K562 (cell line): ENCODE results near the gene FCSK. TPM values are rescaled to one million over a fixed set of nuclear protein-coding genes. Genes with fewer than 3 reads are reported as not detected.

ENCODE experiments used
- AFF4 ChIP-seq: sonication (generic); formaldehyde crosslinking; IDR thresholded peaks from 2 replicates; pipeline ENCODE4 v1.8.0; 2023; ENCODE audit warnings: mild to moderate bottlenecking, missing genetic modification reagents
- BCL6 ChIP-seq: fragments of 250-450 bp; sonication (Bioruptor Pico); IDR thresholded peaks from 2 replicates; pipeline ENCODE4 v1.4.0; 2020
- C11orf30 ChIP-seq: fragments of 450-650 bp; IDR thresholded peaks from 2 replicates; pipeline ENCODE4 v1.6.1; 2016; ENCODE audit warnings: low read depth, mild to moderate bottlenecking
- EWSR1 ChIP-seq: fragments of 450-650 bp; IDR thresholded peaks from 2 replicates; pipeline ENCODE4 v1.6.1; 2018; ENCODE audit warnings: borderline replicate concordance, mild to moderate bottlenecking, low read depth, moderate library complexity; ENCODE audit not compliant: partially characterized antibody
- JUNB ChIP-seq: fragments of 450-650 bp; formaldehyde crosslinking; conservative IDR thresholded peaks from 2 replicates; pipeline ENCODE4 v1.4.0; 2020; ENCODE audit warnings: mild to moderate bottlenecking
- MCM5 ChIP-seq: fragments of 450-650 bp; IDR thresholded peaks from 2 replicates; pipeline ENCODE4 v1.6.1; 2016; ENCODE audit warnings: low read depth
- RNF2 ChIP-seq: sonication (generic); IDR thresholded peaks from 2 replicates; pipeline ENCODE4 v1.6.1; 2016
- SP1 ChIP-seq: sonication (generic); formaldehyde crosslinking; IDR thresholded peaks from 2 replicates; pipeline ENCODE4 v1.8.1; 2022; ENCODE audit warnings: mild to moderate bottlenecking, missing genetic modification reagents
- SRF ChIP-seq, 2 experiments: fragments of 250-450, 450-650 bp in 1 of 2; sonication (Bioruptor Pico) in 1 of 2; sonication (generic) in 1 of 2; formaldehyde crosslinking; IDR thresholded peaks; 2 replicates each; pipeline versions ENCODE4 v1.5.0 to v1.5.1; 2020 to 2022; ENCODE audit warnings: mild to moderate bottlenecking in 1 of 2, missing genetic modification reagents in 1 of 2
- TCF3 ChIP-seq: sonication (generic); formaldehyde crosslinking; IDR thresholded peaks from 2 replicates; pipeline ENCODE4 v1.4.0; 2020; ENCODE audit warnings: mild to moderate bottlenecking, missing genetic modification reagents
- THRA ChIP-seq: fragments of 450-650 bp; IDR thresholded peaks from 2 replicates; pipeline ENCODE4 v1.6.1; 2017; ENCODE audit warnings: mild to moderate bottlenecking, moderate library complexity
- XRCC3 ChIP-seq: fragments of 450-650 bp; IDR thresholded peaks from 2 replicates; pipeline ENCODE4 v1.6.1; 2017; ENCODE audit warnings: mild to moderate bottlenecking, moderate library complexity
- ZNF12 ChIP-seq: sonication (generic); formaldehyde crosslinking; IDR thresholded peaks from 2 replicates; pipeline ENCODE4 v1.4.0; 2020; ENCODE audit warnings: mild to moderate bottlenecking, missing genetic modification reagents
- polyA plus RNA-seq, 8 experiments: library from polyadenylated mRNA; depleted of rRNA in 4 of 8; stranded (reverse) in 5 of 8; unstranded in 3 of 8; fragments of >200 nt; fragmentation: Nextera tagmentation in 2 of 8; fragmentation: Illumina TruSeq in 1 of 8; extraction: Ambion mirVana in 2 of 8; extraction: Trizol in 1 of 8; gene quantifications; 2 replicates each; pipeline versions ENCODE4 v1.2.1 to v1.2.3, GENCODE V29; 2011 to 2014; ENCODE audit warnings: inconsistent platforms in 1 of 8, missing spikeins in 1 of 8
- total RNA-seq, 7 experiments: library from RNA; depleted of rRNA in 6 of 7; stranded (reverse); fragments of >200 nt in 6 of 7; fragmentation: Illumina TruSeq in 2 of 7; extraction: Trizol in 2 of 7; gene quantifications; 2 replicates each; pipeline versions ENCODE4 v1.2.1 to v1.2.3, GENCODE V29; 2011 to 2021; ENCODE audit warnings: low replicate concordance in 1 of 7
- TF ChIP-seq, protein P1 (sequence below): sonication (generic); formaldehyde crosslinking; IDR thresholded peaks from 2 replicates; pipeline ENCODE4 v1.8.1; 2023; ENCODE audit warnings: mild to moderate bottlenecking, missing genetic modification reagents, moderate library complexity
- TF ChIP-seq, protein P2 (sequence below): sonication (generic); formaldehyde crosslinking; IDR thresholded peaks from 2 replicates; pipeline ENCODE4 v1.8.1; 2023; ENCODE audit warnings: missing genetic modification reagents, mild to moderate bottlenecking, borderline replicate concordance

Gene FCSK
- total and polyA plus RNA-seq, 9 of the 15 experiments (the other 6 are each of a cell fraction or from before 2014, with no cell fraction given) = 0.92 to 18.6 (median 8.3) TPM

- TF ChIP-seq AFF4 (CRISPR knock-in tag) (no peak), EWSR1 (no peak), JUNB (CRISPR knock-in tag) (no peak), SP1 (CRISPR knock-in tag) (peak; percentile 76; the same call in 1 of the 2 replicates), THRA (no peak), ZNF12 (CRISPR knock-in tag) (no peak), C11orf30 (no peak), SRF (CRISPR knock-in tag; IDR thresholded peaks at IDR 0.05) (no peak), TCF3 (CRISPR knock-in tag) (no peak), RNF2 (peak; percentile 95), BCL6 (peak; percentile 89), XRCC3 (no peak), MCM5 (no peak)
- TF ChIP-seq, protein P1, sequence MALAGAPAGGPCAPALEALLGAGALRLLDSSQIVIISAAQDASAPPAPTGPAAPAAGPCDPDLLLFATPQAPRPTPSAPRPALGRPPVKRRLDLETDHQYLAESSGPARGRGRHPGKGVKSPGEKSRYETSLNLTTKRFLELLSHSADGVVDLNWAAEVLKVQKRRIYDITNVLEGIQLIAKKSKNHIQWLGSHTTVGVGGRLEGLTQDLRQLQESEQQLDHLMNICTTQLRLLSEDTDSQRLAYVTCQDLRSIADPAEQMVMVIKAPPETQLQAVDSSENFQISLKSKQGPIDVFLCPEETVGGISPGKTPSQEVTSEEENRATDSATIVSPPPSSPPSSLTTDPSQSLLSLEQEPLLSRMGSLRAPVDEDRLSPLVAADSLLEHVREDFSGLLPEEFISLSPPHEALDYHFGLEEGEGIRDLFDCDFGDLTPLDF (CRISPR knock-in tag) = no peak
- TF ChIP-seq, protein P2, sequence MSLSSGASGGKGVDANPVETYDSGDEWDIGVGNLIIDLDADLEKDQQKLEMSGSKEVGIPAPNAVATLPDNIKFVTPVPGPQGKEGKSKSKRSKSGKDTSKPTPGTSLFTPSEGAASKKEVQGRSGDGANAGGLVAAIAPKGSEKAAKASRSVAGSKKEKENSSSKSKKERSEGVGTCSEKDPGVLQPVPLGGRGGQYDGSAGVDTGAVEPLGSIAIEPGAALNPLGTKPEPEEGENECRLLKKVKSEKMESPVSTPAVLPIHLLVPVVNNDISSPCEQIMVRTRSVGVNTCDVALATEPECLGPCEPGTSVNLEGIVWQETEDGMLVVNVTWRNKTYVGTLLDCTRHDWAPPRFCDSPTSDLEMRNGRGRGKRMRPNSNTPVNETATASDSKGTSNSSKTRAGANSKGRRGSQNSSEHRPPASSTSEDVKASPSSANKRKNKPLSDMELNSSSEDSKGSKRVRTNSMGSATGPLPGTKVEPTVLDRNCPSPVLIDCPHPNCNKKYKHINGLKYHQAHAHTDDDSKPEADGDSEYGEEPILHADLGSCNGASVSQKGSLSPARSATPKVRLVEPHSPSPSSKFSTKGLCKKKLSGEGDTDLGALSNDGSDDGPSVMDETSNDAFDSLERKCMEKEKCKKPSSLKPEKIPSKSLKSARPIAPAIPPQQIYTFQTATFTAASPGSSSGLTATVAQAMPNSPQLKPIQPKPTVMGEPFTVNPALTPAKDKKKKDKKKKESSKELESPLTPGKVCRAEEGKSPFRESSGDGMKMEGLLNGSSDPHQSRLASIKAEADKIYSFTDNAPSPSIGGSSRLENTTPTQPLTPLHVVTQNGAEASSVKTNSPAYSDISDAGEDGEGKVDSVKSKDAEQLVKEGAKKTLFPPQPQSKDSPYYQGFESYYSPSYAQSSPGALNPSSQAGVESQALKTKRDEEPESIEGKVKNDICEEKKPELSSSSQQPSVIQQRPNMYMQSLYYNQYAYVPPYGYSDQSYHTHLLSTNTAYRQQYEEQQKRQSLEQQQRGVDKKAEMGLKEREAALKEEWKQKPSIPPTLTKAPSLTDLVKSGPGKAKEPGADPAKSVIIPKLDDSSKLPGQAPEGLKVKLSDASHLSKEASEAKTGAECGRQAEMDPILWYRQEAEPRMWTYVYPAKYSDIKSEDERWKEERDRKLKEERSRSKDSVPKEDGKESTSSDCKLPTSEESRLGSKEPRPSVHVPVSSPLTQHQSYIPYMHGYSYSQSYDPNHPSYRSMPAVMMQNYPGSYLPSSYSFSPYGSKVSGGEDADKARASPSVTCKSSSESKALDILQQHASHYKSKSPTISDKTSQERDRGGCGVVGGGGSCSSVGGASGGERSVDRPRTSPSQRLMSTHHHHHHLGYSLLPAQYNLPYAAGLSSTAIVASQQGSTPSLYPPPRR (CRISPR knock-in tag) = no peak
Measured at GRCh38 chr16:70438969-70439862, 15.2 kb upstream of the FCSK start, which contains the start of gene ST3GAL2 (continued).
